Lower leg skin (tissue), 4 donors: ENCODE results near the gene SLC22A14. TPM values are rescaled to one million over a fixed set of nuclear protein-coding genes. Genes with fewer than 3 reads are reported as not detected.

Source experiments
- DNase-seq, 2 donors: peaks; one replicate each; pipeline ENCODE4 v3.0.0-alpha.2; 2019; ENCODE audit warnings: low spot score in 2 of 2
- H3K4me3 ChIP-seq: fragments of 200-600 bp; sonication (generic); 2 replicates; pipeline ENCODE4 v1.5.1; 2017; ENCODE audit warnings: mild to moderate bottlenecking, low read depth; ENCODE audit not compliant: poor library complexity, severe bottlenecking
- POLR2A ChIP-seq, 2 donors: fragments of 450-650 bp; IDR thresholded peaks; one replicate each; pipeline ENCODE4 v1.6.1; 2016 to 2017; ENCODE audit warnings: antibody characterized with exemption in 2 of 2, mild to moderate bottlenecking in 1 of 2, moderate library complexity in 1 of 2
- WGBS, 2 donors: methylation state at CpG; one replicate each; pipeline ENCODE4 v1.1.5; 2018; 5-methylcytosine and 5-hydroxymethylcytosine counted together
- intact Hi-C: fragments of 100-400 bp; cut with DNase I; formaldehyde crosslinking; loops from one replicate; pipeline ENCODE4 v1.15.0; 2023; ENCODE audit warnings: low total_unique reads
- total RNA-seq, 4 donors: library from RNA; depleted of rRNA; stranded (reverse); fragments of >200 nt; gene quantifications; one replicate each; pipeline ENCODE4 v1.1.0, GENCODE V29; 2016
- TF ChIP-seq, protein P1 (sequence below), 3 donors: fragments of 450-650 bp; IDR thresholded peaks; one replicate each; pipeline ENCODE4 v1.5.1; 2016; ENCODE audit warnings: antibody characterized with exemption in 3 of 3, mild to moderate bottlenecking in 3 of 3, moderate library complexity in 2 of 3

The SLC22A14 gene
- total RNA-seq, 4 donors from 2014 or later, result 0.10 to 0.45 TPM; not detected in 2

DNA sequence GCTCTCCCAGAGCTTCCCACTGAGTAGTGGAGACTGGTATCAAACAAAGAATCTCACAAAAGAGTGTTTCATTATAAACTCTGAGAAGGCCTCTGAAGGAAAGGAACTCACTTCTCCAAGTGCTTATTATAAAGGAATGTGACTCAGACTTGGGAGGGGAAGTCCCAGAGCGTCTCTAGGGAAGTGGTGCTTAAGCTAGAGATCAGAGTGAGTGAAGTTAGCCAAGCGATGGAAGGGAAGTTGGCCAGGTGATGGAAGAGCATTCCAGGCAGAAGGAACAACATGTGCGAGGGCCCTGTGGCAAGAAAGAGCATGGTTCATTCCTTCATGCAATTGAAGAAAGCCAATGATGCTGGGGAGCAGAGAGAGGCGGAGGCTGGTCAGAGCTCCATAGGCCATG lies 66.8 kb downstream of the SLC22A14 start:
- intact Hi-C loops, result no loop called here
- TF ChIP-seq POLR2A (IDR thresholded peaks at IDR 0.05), result no peak
- TF ChIP-seq, protein P1, sequence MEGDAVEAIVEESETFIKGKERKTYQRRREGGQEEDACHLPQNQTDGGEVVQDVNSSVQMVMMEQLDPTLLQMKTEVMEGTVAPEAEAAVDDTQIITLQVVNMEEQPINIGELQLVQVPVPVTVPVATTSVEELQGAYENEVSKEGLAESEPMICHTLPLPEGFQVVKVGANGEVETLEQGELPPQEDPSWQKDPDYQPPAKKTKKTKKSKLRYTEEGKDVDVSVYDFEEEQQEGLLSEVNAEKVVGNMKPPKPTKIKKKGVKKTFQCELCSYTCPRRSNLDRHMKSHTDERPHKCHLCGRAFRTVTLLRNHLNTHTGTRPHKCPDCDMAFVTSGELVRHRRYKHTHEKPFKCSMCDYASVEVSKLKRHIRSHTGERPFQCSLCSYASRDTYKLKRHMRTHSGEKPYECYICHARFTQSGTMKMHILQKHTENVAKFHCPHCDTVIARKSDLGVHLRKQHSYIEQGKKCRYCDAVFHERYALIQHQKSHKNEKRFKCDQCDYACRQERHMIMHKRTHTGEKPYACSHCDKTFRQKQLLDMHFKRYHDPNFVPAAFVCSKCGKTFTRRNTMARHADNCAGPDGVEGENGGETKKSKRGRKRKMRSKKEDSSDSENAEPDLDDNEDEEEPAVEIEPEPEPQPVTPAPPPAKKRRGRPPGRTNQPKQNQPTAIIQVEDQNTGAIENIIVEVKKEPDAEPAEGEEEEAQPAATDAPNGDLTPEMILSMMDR (IDR thresholded peaks at IDR 0.05), result no peak

DNA sequence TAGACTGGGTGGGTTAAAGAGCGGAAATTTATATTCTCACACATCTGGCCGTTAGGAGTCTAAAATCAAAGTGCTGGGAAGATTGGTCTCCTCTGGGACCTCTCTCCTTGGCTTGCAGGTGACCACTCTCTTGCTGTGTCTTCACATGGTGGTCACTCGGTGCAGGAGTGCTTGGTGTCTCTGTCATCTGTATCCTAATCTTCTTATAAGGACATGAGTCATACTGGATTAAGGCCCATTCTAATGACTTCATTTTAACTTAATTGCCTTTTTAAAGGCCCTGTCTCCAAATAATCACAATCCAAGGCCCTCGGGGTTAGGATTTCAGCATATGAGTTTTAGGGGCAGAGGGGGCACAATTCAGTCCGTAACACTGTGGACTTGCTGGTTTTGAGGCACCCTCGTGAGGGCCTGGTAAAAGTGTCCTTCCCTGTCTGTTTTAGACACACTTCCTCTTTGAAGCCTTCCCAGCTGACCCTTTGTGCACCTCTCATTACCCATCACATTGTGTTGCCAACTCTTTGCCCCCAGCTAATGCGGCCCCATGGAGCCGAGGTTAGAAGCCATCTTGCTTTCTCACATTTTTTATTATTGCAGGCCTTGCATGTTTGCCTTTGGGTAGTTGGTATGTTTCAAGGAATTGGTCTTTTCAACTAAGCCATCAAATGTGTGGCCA lies 67.7 kb downstream of the SLC22A14 start:
- peak in 1 of 2 donors; percentile 39 for DNase-seq
- H3K4me3 ChIP-seq, result no peak overlapping the region
- WGBS, 2 donors, result 72 to 75% methylated on average over 8 of the region's 8 CpGs
- intact Hi-C loops, result loop anchor here (10.0 kb wide), 1 partner anchor 125 kb away; no protein-coding TSS in a partner anchor
- TF ChIP-seq POLR2A (IDR thresholded peaks at IDR 0.05), result no peak
- TF ChIP-seq, protein P1 (IDR thresholded peaks at IDR 0.05), result no peak

More for the DNA sequence above, 66.8 kb downstream of the SLC22A14 start:
- DNase-seq, result peak in 1 of 2 donors; percentile 56
- 61 to 64% methylated on average over 4 of the region's 4 CpGs for WGBS, 2 donors
- no peak overlapping the region for H3K4me3 ChIP-seq

DNA sequence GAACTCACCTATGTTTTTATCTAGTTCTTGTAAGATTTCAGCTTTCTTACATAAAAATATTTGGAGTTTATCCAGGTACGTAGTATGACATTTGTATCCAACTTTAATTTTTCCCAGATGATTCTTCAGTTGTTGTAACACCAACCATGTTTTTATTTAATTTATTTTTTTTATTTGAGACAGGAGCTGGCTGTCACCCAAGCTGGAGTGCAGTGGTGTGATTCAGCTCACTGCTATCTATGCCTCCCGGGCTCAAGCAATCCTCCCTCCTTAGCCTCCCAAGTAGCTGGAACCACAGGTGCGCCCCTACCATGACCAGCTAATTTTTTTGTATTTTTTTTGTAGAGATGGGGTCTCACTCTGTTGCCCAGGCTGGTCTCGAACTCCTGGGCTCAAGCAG lies 71.1 kb downstream of the SLC22A14 start:
- peak in 1 of 2 donors; percentile 4 for DNase-seq
- TF ChIP-seq, protein P1 (IDR thresholded peaks at IDR 0.05), result no peak
- no peak for TF ChIP-seq POLR2A (IDR thresholded peaks at IDR 0.05)
- intact Hi-C loops, result loop anchor here (10.0 kb wide), 1 partner anchor 122 kb away; no protein-coding TSS in a partner anchor
- WGBS, 2 donors, result 75% methylated on average over 4 of the region's 4 CpGs
- no peak overlapping the region for H3K4me3 ChIP-seq

DNA sequence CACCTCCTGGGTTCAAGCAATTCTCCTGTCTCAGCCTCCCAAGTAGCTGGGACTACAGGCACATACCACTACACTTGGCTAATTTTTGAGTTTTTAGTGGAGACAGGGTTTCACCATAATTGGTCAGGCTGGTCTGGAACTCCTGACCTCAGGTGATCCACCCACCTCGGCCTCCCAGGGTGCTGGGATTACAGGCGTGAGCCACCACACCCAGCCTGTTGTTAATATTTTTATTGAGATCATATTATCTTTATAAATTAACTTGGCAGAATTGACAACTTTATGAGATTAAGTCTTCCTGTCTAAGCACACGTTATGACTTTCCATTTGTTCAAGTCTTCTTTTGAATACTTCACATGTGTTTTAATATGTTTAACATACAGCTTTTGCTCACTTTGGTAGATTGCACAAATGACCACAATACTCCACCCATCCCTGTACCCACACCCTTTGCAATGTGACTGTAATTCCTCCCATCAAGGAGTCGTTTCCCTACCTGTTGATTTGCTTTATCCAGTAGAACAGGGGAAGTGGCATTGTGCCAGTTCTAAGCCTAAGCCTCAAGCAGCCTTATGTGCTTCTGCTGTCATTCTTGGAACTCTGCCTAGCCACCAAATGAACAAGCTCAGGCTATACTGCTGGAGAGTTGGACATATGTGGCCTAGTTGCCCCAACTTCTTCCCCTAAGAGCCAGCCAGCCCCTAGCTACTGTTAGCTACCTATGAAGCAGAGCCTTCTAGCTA lies 72.7 kb downstream of the SLC22A14 start:
- peak in 1 of 2 donors; percentile 53 for DNase-seq
- no peak overlapping the region for H3K4me3 ChIP-seq
- 49 to 60% methylated on average over 4 of the region's 4 CpGs for WGBS, 2 donors
- no peak for TF ChIP-seq POLR2A (IDR thresholded peaks at IDR 0.05)
- intact Hi-C loops, result loop anchor here (10.0 kb wide), 1 partner anchor 120 kb away; no protein-coding TSS in a partner anchor

DNA sequence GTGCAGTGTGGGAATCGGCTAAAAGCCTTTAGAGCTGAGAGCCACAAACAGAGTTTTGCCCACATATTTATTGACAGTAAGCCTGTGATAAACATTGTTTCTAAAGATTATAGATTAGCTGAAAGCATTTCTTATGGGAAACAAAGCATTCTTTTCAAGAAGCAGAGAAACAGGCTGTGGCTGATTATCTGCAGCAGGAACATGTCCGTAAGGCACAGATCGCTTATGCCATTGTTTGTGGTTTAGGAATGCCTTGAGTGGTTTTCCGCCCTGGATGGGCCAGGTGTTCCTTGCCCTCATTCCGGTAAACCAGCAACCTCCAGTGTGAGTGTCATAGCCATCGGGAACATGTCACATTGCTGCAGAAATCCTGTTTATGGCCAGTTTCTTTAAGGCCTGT lies 76.9 kb downstream of the SLC22A14 start:
- no peak overlapping the region for H3K4me3 ChIP-seq
- intact Hi-C loops, result loop anchor here (10.0 kb wide), 1 partner anchor 116 kb away; no protein-coding TSS in a partner anchor
- DNase-seq, result peak in 1 of 2 donors; percentile 1
- WGBS, 2 donors, result 92 to 96% methylated on average over 6 of the region's 6 CpGs
- TF ChIP-seq, protein P1 (IDR thresholded peaks at IDR 0.05), result no peak
- TF ChIP-seq POLR2A (IDR thresholded peaks at IDR 0.05), result no peak

DNA sequence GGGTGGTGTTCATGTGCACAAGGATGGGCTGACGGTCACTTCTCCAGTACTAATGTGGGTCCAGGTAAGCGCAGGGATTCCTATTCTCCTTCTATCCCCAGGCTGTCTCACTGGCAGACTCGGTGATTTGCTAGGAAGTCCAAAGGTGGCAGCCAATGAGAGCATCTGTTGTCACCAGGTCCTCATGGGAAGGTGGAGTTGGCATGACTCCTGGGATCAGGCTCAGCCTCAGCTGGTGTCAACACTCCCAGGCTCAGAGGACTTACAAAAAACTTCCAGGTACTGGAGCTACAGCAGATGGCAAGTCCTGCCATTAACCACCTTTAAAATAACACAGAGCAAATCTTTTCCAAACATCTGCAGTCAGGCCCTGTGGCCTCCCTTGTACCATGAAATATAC lies 78.3 kb downstream of the SLC22A14 start:
- TF ChIP-seq, protein P1 (IDR thresholded peaks at IDR 0.05), result no peak
- TF ChIP-seq POLR2A (IDR thresholded peaks at IDR 0.05), result no peak
- intact Hi-C loops, result no loop called here
- no peak overlapping the region for H3K4me3 ChIP-seq
- 93 to 100% methylated on average over 3 of the region's 3 CpGs for WGBS, 2 donors
- DNase-seq, result peak in 1 of 2 donors; percentile 9
